DMS 273 (cell line): ENCODE measurements around the gene MTHFSD.

Source experiments
- DNase-seq: peaks from one replicate; lab custom pipeline; 2025; ENCODE audit not compliant: unreplicated experiment; lab: John Stamatoyannopoulos, UW

MTHFSD gene

DNA sequence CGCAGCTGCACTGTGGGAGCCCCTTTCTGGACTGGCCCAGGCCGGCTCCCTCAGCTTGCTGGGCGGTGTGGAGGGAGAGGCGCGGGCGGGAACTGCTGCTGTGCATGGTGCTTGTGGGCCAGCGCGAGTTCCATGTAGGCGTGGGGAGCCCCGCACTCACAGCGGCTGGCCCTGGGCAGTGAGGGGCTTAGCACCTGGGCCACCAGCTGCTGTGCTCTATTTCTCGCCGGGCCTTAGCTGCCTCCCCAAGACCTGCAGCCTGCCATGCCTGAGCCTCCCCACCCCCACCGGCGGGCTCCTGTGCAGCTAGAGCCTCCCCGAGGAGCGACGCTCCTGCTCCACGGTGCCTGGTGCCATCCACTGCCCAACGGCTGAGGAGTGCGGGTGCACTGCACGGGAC lies 1.7 kb downstream of the MTHFSD start:
- DNase-seq = no peak

DNA sequence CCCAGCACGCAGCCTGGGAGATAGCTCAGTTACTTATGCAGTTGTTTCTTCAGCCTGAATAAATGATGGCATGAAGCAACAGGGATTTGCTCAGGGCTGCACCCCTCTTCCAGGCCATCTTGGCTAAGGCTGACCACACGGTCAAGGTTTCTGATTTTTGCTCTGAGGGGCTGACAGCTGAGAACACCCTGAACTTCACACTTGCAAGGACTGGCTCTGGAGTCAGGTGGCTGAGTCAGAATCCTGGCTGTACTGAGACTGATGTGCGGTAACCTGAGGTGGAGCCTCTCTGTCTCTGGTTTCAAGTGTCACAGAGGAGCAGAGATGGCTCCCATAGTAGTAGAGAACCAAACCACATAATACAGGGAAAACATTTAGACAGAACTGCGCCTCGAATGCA lies 4.8 kb downstream of the MTHFSD start:
- DNase-seq = no peak

DNA sequence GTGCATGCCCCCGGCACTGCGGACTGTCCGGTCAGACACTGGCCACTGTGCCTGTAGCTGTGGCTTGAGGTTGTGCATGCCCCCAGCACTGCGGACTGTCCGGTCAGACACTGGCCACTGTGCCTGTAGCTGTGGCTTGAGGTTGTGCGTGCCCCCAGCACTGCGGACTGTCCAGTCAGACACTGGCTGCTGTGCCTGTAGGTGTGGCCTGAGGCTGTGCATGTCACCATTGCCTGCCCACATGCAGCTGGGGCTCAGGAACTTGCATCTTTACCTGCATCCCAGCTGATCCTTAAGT lies 5.2 kb downstream of the MTHFSD start:
- no peak for DNase-seq

DNA sequence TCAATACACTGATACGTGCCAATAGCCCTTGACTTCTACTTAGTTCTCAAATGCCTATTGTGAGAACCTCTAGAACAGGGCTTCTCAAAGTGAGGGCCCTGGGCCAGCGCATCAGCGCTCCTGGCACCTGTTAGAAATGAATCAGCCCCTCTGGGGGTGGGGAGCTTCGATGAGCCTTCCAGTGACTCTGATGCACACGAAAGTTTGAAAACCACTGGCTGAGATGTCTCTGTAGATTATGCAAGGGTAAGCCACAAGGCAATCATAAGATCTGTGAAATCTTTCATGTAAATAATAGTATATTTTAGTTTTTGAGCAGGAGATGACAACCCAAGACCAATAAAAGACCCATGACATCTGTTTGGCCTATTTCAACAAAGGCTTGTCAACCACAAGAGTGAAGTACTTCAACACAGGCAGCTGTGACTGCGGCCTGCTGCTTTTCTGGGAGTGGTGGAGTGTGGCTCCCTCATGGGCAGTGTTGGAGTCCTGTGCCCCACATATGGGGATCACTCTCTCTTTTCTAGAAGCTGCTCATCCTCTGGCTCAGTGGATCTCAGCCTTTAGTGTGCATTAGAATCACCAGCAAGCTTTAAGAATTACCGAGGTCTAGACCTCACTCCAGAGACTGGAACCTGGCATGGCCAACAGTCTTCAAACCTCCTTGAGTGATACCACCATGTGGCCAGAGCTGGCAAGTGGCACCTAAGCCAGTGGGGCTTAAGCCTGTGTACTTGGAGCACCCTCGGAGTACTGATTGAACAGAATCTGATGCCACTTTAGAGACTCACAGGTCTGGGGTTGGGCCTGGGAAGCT lies 5.8 kb downstream of the MTHFSD start:
- no peak for DNase-seq

DNA sequence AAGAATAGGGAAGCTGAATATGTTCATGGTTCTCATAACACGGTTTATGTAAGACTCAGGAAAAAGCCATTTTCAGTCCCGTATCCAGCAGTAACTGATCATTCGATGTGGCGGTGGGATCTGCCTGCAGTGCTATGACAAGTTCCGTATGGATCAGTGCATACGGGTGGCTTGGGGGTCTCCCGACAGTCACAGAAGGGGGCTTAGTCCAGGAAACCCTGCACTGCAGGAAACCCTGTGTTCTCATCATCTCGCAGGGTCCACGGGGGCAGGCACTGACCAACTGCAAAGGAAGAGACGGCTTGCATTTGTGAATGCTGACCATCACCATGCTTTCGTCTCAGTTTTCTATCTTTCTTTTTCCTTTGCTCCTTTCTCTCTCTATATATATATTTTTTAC lies 7.7 kb downstream of the MTHFSD start:
- DNase-seq = no peak

DNA sequence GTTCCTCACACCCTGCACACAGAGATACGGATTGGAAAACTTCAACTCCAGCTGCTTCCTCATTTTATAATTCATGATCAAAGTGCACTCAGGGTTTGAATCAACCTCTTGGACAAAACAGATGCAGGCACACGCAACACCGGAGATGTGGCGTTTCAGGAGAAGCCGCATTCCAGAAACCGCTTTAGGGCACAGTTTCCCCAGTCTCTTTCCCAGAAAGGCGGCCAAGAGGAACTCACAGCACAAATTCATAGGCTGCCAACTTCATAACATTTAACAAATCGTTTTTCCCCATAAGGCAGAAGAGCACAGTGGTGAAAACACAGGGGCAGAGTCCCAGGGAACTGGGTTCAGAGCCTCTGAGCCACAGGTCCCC lies 8.4 kb downstream of the MTHFSD start:
- DNase-seq = no peak

DNA sequence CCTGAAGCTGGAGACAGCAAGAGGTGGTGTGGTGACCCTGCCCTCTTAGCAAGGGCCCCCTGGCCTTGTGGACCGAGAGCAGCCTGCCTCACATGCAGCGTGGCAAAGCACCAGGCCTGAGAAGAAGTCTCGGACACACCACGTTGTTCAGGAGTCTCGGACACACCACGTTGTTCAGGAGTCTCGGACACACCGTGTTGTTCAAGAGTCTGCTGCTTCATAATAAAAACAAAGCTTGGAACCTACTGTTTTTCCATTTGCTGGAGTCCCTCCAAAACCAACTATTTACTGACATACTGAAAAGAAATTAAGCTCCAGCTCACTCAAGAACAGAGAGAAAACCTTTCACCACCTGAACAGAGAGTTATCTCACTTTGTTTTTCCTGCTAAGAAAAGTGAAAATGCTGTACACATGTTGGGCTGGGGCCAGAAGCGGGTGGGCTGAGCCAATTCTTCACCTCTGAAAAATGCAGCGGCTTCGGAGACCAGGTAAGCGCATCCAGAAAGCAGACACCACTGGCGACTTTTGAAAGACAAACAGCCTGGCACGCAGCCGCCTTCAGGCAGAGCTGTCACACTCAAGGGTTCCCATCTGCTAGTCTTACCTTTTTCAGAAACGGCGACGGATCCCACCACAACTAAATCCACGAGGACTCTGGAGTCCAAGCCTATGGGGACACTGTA lies 8.9 kb downstream of the MTHFSD start:
- DNase-seq = no peak

DNA sequence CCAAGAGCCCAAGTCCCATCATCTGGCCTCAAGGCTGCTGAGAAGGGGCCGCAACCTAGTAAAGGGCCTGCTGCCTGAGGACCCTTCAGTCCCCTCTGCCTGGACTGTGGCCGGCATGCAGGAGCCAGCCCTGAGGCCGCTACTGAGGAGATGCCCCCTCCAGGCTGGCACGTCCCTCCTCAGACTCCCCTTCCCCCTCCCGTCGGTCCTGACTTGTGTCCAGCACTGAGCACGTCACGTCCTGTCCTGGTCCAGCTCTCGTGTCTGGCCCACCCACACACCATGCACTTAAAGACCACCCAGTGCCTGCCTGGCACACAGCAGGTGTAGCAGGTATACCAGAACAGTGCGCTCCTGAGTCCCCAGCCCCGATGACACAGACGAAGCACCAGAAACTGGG lies 9.6 kb downstream of the MTHFSD start:
- DNase-seq = no peak

DNA sequence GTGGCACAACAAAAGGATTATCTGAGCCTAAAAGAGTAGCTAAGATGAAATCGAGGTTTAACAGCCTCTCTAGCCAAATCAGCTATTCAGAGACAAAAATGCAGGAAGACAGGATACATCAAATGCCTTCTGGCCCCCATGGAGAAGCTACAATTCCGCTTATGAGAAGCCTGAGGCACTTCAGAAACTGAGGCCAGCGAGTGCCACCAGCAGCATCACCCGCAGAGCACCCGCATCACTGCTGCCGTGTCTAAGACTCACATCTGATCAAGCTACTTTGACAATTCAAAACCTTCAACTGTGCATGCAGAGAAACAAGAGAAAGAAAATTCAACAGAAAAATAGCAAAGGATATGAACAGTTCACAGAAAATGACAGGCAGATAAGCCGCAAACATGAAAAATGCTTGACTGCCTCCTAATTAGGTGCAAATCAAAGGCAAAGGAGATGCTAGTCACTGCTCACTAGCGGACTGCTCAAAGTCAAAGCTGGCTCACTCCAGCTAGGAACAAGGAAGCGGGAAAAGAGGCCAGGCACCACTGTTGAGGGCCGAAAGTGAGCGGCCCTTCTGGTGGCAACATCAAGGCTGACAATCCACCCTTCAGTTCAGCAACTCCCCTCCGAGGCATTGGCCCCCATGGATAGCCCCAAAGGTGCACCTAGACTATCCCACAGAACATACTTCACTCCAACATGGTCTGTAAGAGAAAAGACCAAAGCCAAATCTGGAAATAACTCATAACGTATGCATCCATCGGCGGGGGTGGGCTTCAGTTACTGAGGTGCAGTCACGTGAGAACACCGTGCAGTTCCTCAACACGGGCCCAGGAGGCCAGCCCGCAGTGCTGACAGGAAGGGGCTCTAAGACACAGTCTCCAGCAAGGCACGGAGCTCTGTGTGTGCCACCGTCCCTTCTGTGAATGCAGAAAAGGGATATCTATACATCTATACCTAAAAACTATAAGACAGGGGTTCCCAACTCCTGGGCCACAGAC lies 12.0 kb downstream of the MTHFSD start:
- DNase-seq = no peak

DNA sequence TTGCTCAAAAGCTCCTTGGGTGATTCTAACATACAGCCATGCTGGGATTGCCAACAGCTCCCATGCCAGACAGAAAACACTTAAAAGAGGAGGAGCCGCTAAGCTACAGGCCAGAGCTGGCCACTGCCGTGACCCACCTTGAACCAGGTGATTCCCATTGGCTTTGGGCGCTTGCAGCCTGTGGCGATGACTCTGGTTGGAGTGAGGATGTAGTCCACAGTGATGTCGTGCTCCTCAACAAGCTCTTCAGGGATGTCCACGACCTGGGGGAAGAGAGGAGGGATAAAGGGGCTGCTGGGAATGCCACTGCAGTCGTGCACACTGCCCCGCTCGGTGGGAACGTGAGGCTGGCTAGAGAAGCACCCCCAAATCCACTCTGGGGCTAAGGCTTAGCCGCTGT lies 13.5 kb downstream of the MTHFSD start:
- no peak for DNase-seq

DNA sequence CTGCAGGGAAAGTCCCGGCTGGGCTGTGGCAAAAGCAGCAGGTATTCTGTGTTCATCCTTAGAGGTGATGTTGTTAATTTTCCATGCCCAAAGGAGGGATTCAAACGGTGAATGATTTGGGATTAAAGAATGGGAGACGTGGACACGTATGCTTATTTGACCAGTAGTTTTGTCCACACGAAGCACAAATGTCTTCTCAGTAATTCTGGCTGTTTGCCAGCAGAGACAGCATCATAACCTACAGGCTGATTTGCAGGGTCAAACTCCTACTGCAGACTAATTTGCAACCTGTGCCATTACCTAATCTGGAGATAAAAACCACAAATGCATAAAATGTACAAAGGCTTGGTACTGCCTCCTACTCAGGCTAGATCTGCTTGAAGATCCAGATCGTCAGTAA lies 14.1 kb downstream of the MTHFSD start:
- DNase-seq = no peak

DNA sequence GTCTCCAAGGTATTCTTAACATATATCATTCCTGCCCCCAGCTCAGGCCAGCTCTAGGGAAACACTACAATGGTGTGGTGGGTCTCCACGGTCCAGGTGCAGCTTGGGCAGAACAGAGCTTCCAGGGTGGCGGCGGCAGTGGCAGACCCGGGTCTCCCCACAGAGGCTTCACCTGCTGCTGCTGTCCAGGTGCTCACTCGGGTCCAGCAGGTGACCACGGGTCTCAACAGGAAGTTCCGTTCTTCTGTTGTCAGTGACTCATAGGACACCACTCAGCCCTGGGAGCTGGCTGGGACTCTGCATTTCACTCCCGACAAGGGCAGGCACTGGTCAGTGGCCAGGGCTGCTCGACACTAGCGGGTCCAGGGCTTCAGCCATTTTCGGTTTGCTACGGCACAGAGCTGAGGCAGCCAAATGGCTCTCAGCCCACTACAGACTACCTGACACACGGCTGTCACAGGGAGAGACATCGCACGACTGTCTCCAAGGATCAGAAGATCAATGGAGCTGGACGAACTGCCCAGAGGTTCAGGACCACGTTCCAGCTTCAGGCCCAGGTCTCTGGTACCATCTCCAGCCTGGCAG lies 16.7 kb downstream of the MTHFSD start:
- DNase-seq = no peak

DNA sequence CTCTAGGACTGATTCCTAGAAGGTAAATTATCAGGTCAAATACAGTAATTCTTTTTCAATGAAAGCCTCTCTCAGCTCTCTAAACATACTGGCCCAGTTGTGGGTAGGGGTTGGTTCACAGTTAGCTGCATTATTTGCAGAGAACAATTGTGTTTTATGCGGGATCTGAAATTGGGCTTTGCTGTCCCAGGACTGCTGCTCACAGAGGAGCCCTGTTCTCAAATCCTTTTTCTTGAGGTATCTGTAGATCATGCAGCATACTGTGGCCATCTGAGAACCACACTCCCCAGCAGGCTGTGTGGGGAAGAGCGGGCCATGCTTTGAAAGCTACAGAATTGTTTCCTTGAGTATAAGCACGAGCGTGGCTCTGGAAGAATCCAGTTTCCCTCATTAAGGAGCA lies 17.5 kb downstream of the MTHFSD start:
- DNase-seq = no peak

DNA sequence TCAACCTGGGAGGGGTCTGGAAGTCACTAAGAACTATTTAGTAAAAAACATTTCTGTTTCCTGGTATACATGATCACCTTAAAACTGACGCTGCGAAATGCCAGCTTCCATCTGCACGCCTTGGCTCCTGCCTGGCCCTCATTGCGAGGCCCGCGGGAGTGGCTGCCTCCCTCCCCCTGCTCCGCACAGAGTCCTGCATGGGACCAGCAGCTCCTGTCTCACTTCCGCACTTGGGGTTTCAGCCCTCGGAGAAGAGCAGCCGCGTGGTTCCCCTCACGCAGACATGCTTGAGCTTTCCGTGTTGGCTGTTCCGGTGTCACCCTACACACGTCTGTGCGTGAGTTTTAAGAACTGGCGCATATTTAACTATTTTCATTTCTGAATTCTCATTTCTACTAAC lies 18.4 kb downstream of the MTHFSD start:
- no peak for DNase-seq

DNA sequence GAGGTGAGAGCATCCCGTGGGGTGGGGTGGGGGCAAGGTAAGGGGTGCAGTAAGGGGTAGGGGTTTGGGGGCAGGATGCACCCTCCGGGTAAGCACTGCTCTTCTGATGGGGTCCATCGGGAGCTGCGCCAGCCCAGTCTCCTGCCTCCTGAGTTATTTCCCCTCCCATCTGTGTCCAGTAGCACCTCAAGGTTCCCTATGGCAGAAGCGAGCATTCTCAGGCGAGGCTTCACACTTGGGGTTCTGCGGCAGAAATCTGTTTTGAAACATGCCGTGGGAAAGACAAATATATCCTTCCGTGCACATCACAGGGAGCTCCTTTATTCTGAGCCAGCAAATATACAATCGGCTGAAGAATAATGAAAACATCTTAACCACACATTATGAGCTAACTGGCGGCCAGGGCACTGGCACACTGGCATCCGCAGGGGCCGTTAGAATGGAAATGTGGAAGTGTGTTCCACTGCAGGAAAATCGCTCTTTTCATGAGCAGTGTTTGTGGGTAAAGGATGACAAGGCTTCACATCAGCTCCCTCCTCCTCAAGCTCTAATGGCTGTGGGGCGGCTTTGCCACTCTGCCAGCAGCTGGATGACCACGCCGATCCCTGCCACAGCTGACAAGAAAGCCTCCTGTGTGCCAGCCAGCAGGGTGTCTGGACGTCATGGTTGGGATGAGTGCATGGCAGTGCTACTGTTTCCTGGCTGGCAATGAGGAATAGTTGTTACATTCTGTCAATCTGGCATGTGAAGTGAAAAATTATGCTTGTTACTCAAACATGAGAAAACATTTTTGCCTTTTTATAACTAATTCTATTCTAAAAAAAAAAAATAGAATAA lies 20.0 kb downstream of the MTHFSD start:
- DNase-seq = no peak

DNA sequence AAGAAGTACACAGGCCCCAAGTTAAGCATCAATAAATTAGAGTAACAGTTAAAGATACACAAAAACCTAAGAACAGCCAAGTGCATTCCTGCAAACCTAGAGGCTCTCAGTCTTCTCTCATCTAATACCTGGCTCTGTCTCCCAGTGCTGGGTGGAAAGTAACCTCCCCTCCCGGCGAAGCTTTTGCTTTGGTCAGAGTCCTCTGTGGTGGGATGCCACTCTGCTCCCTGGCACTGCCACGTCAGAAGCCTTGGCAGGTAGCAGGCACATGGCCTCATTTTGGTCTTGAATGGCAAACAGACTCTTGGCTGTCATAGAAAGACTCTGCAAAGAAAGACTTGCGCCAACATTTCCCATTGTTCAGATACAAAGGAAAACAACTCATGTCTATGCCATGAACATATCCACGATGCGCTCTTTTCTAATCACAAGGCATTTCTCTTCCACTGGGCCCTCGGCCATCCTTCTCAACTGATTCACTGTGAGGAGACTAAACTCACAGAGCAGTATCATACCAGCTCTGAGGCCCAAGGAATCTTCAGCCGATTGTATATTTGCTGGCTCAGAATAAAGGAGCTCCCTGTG lies 21.2 kb downstream of the MTHFSD start:
- no peak for DNase-seq

DNA sequence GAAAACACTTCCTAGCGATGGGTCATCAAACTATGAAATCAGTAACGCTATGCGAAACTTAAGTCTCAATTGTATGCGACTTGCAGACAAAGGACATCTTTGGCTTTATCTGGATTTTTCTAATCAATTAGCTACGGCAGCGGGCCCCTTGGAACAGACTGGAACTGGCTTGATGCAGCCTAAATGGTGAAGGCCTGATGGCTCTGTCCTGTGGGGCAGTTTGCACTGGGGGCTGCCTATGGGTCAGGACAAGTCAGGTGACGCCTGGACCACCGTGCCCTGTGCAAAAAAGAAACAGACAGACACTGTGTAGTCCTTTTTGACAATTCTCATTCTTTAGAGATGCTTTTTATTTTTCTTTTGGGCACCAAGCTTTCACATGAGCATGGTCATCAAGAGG lies 22.0 kb downstream of the MTHFSD start:
- no peak for DNase-seq

DNA sequence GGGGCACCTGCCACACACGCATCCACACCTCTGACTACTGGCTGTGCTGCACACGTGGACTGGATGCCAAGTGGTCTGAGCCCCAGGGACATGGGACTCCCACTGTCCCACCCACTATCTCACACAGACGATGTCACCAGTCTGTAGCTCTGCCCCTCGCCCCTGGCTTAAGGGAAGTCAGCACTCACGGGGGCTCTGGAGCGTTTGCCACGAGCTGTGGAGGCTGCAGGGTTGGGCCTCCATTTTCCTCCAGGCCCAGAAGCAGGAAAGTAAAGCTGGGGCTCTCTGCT lies 22.6 kb downstream of the MTHFSD start:
- DNase-seq = no peak

DNA sequence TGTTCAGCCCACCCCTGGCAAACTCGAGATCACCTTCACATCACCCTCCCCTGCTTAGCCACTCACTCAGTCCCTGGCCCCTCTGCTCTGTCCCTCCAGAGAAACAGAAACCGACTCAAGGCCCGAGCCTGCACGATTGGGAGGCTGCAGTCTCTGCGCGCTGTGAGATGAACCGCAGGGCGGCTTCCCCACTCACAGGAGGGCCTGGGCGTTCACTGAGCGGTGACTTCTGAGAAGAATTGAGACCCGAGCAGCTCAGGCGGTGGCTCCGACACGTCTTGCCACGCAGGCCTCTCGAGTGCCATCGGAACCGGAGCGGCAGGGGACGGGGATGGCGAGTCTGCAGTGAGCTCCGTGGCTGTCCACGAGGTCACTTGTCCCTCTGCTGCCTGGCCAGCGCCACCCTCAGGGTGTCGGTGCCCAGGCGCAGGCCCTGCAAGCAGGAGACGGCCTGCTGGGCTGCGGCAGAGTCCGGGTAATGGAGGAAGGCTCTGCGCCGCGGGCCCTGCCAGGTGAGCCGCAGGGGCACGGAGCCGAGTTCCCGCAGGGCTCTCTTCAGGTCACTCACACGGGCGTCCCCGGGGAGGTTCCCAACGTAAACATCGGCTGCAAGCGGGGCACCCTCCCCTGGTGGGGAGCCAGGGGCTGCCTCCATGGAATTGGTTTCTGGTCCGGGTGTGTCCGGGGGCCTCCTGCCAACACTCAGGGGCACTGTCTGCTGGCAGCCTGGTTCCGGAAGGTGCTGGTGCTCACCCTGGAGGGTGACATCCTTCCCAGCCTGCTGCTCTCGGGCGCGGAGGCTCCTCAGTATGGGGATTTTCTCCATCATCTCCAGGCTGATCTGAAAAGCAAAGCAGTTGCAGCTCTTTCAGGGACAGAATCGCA lies 23.2 kb downstream of the MTHFSD start:
- DNase-seq = no peak

DNA sequence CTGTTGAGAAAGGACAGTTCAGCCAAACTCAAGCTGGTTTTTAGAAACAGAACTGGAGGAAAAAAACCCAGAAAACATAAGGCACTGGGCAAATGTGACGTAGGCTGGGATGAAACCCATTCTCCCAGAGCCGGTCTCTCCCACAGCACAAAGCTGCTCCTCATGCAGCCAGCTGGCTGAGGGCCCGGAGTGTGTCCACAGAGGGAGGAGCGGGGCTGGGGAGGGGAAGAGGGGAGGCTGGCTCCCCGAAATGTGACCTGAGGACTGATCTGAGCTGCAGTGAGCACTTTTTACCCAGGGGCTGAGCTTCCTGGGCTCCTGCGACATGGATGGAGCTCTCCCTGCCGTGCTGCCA lies 23.9 kb downstream of the MTHFSD start:
- DNase-seq = no peak
